Measurements from ENCODE around the gene MSMP. TPM values are rescaled to one million over a fixed set of nuclear protein-coding genes. Genes with fewer than 3 reads are reported as not detected.

MSMP gene
- total and polyA plus RNA-seq, 10 of the 15 experiments (the other 5 are each of a cell fraction or from before 2014, with no cell fraction given) = 0.33 to 2.4 (median 0.86) TPM; not detected in 4

- Histone ChIP-seq H3K4me2 (ENCODE audit: control insufficient read depth, insufficient read depth) (peak overlapping the region; percentile 93), H4K20me1 (ENCODE audit: control insufficient read depth, insufficient read depth) (no peaks in the 10 kb centered on the region), H3K9me3 (replicated peaks; ENCODE audit: control insufficient read depth, insufficient read depth, low read length) (no peaks in the 10 kb centered on the region), H2AFZ (ENCODE audit: control insufficient read depth, low read depth, low read length) (no peak overlapping the region), H3K27me3 (replicated peaks in 1 of 2; ENCODE audit: control insufficient read depth in 2 of 2, insufficient read depth in 2 of 2, low read length in 1 of 2) (no peaks in the 10 kb centered on the region), H3K4me1 (ENCODE audit: control insufficient read depth, insufficient read depth, low read length) (peaks cover 10% of the 10 kb centered on the region), H3K36me3 (ENCODE audit: control insufficient read depth in 2 of 2, insufficient read depth in 2 of 2, low read length in 1 of 2) (peaks cover 17 to 28% of the 10 kb centered on the region in 2 experiments; a peak in 3 of 4 replicates), H3K9ac (ENCODE audit: control insufficient read depth, insufficient read depth, low read length) (no peak overlapping the region), H3K4me3 (no peak overlapping the region), H3K79me2 (ENCODE audit: control insufficient read depth, insufficient read depth, low read length) (peaks cover 41% of the 10 kb centered on the region), H3K27ac (ENCODE audit: control insufficient read depth, insufficient read depth) (0 out of 2 replicates have a peak overlapping the region, but pooled peaks have one; percentile 3)
- DNase-seq (ENCODE audit: low read depth, low spot score) = no peak
- RAD21 ChIA-PET (ENCODE audit: unreplicated experiment) = interaction anchor here (0.8 to 2.3 kb wide), 6 partner anchors 14 to 654 kb away, joined by 3 to 7 read pairs (median 4); partner anchors contain the start of genes CCDC107, FANCG and RMRP
- FAIRE-seq = no peak
- TF ChIP-seq DPF2 (IDR thresholded peaks at IDR 0.05) (no peak), FOXK2 (IDR thresholded peaks at IDR 0.05) (no peak), TBL1XR1 (IDR thresholded peaks at IDR 0.05; ENCODE audit: low read depth, low read length) (no peak), WRNIP1 (IDR thresholded peaks at IDR 0.05; ENCODE audit: borderline replicate concordance, low read depth, low read length) (no peak), TCF12 (IDR thresholded peaks at IDR 0.05; ENCODE audit: low read depth, low read length) (no peak), ZBED1 (IDR thresholded peaks at IDR 0.05; ENCODE audit: borderline replicate concordance) (no peak), RFX5 (IDR thresholded peaks at IDR 0.05; ENCODE audit: low read depth, low read length) (no peak), LARP7 (IDR thresholded peaks at IDR 0.05) (no peak), SKIL (IDR thresholded peaks at IDR 0.05; ENCODE audit: low read depth, poor library complexity, severe bottlenecking) (no peak), PRDM15 (CRISPR knock-in tag; IDR thresholded peaks at IDR 0.05) (no peak), FOS (IDR thresholded peaks at IDR 0.05; ENCODE audit: borderline replicate concordance, extremely low read depth, insufficient read length) (no peak), RBBP5 (conservative IDR thresholded peaks at IDR 0.05) (no peak), MTA3 (IDR thresholded peaks at IDR 0.05; ENCODE audit: borderline replicate concordance, low read length) (no peak), HDAC2 (IDR thresholded peaks at IDR 0.05) (no peak)
- POLR2A ChIA-PET = interaction anchor here (1.1 to 2.8 kb wide), 3 partner anchors 11 to 15 kb away, joined by 3 to 18 read pairs (median 6); partner anchors contain the start of genes GBA2 and RGP1
- no peak for ATAC-seq
- in situ Hi-C loops (cut with MboI) = loop anchor here (10.0 kb wide), 1 partner anchor 629 kb away; the partner anchor contains the start of gene STOML2
- SMC1A ChIA-PET (ENCODE audit: uncharacterized antibody, unreplicated experiment) = interaction anchor here (0.6 to 2.0 kb wide), 7 partner anchors 13 to 148 kb away, joined by 3 to 12 read pairs (median 5); partner anchors contain the start of gene SPAG8
- intact Hi-C loops (cut with micrococcal nuclease; ENCODE audit: unreplicated experiment) = loop anchor here (10.0 kb wide), 1 partner anchor 619 kb away; the partner anchor contains the start of gene ATOSB
- 89% methylated on average over 3 of the region's 3 CpGs for WGBS (ENCODE audit: insufficient coverage, insufficient replicate concordance, low lambda C conversion rate, missing lambda C conversion rate)
- CTCF ChIA-PET = interaction anchor here (0.6 to 3.2 kb wide), 22 partner anchors 8 to 148 kb away, joined by 3 to 106 read pairs (median 6); partner anchors contain the start of genes GBA2, HINT2, RGP1 and SPAG8
- BruUV-seq (replicated peaks) = no TSS peak
Measured at GRCh38 chr9:35734096-35734495, 20.0 kb downstream of the MSMP start.

Data from GM12878 (cell line).